H9 (cell line): ENCODE data around the gene AFAP1. TPM values are rescaled to one million over a fixed set of nuclear protein-coding genes. Genes with fewer than 3 reads are reported as not detected.

Experiments
- DNase-seq: peaks from one replicate; pipeline ENCODE4 v3.0.0-alpha.2; 2017
- H2AFZ ChIP-seq: one replicate; pipeline ENCODE4 v1.6.1; 2013; ENCODE audit warnings: mild to moderate bottlenecking, low read length, control low read depth, moderate library complexity
- H2AK5ac ChIP-seq: 2 replicates; pipeline ENCODE4 v1.6.1; 2013; ENCODE audit warnings: low read length, control low read depth, mixed read lengths; ENCODE audit not compliant: insufficient read length
- H2BK120ac ChIP-seq: one replicate; pipeline ENCODE4 v1.6.1; 2013; ENCODE audit warnings: low read depth, mild to moderate bottlenecking, low read length, control low read depth, inconsistent platforms; ENCODE audit not compliant: poor library complexity, severe bottlenecking
- H2BK12ac ChIP-seq: 2 replicates; pipeline ENCODE4 v1.6.1; 2013; ENCODE audit warnings: low read length, control low read depth, mixed read lengths, low read depth; ENCODE audit not compliant: insufficient read length
- H2BK15ac ChIP-seq: 2 replicates; pipeline ENCODE4 v1.6.1; 2013; ENCODE audit warnings: low read depth, low read length, control low read depth
- H2BK20ac ChIP-seq: one replicate; pipeline ENCODE4 v1.6.1; 2013; ENCODE audit warnings: low read depth, mild to moderate bottlenecking, low read length, control low read depth, inconsistent platforms; ENCODE audit not compliant: poor library complexity, severe bottlenecking
- H2BK5ac ChIP-seq: 2 replicates; pipeline ENCODE4 v1.6.1; 2013; ENCODE audit warnings: low read length, control low read depth, mixed read lengths; ENCODE audit not compliant: insufficient read length
- H3K14ac ChIP-seq: 2 replicates; pipeline ENCODE4 v1.6.1; 2013; ENCODE audit warnings: low read length, control low read depth; ENCODE audit not compliant: insufficient read depth
- H3K18ac ChIP-seq: 2 replicates; pipeline ENCODE4 v1.6.1; 2013; ENCODE audit warnings: low read depth, mild to moderate bottlenecking, mixed read lengths, low read length, control low read depth; ENCODE audit not compliant: insufficient read length
- H3K23ac ChIP-seq: 2 replicates; pipeline ENCODE4 v1.6.1; 2013; ENCODE audit warnings: low read length, control low read depth, mixed read lengths, low read depth; ENCODE audit not compliant: insufficient read length
- H3K23me2 ChIP-seq: 2 replicates; pipeline ENCODE4 v1.6.1; 2013; ENCODE audit warnings: low read depth, mild to moderate bottlenecking, mixed read lengths, low read length, control low read depth; ENCODE audit not compliant: insufficient read length, poor library complexity, severe bottlenecking
- H3K27ac ChIP-seq: 2 replicates; pipeline ENCODE4 v1.5.1; 2013; ENCODE audit warnings: low read length, control low read depth, mixed read lengths, low read depth; ENCODE audit not compliant: insufficient read length
- H3K27me3 ChIP-seq: 2 replicates; pipeline ENCODE4 v1.6.1; 2013; ENCODE audit warnings: low read length, control low read depth, inconsistent platforms; ENCODE audit not compliant: insufficient read depth
- H3K4ac ChIP-seq: 2 replicates; pipeline ENCODE4 v1.6.1; 2013; ENCODE audit warnings: low read depth, mild to moderate bottlenecking, control low read depth, inconsistent platforms, low read length, moderate library complexity
- H3K4me1 ChIP-seq: 2 replicates; pipeline ENCODE4 v1.6.1; 2013; ENCODE audit warnings: low read length, control low read depth, inconsistent platforms; ENCODE audit not compliant: insufficient read depth
- H3K4me2 ChIP-seq: 2 replicates; pipeline ENCODE4 v1.6.1; 2013; ENCODE audit warnings: low read length, control low read depth, mixed read lengths; ENCODE audit not compliant: insufficient read length, insufficient read depth
- H3K56ac ChIP-seq: 2 replicates; pipeline ENCODE4 v1.6.1; 2013; ENCODE audit warnings: low read depth, mild to moderate bottlenecking, mixed read lengths, low read length, control low read depth; ENCODE audit not compliant: insufficient read length
- H3K79me1 ChIP-seq: 2 replicates; pipeline ENCODE4 v1.6.1; 2013; ENCODE audit warnings: low read depth, mild to moderate bottlenecking, moderate library complexity, low read length, control low read depth, inconsistent platforms; ENCODE audit not compliant: insufficient read depth, poor library complexity, severe bottlenecking
- H3K79me2 ChIP-seq: 2 replicates; pipeline ENCODE4 v1.6.1; 2013; ENCODE audit warnings: low read length, control low read depth, inconsistent platforms; ENCODE audit not compliant: insufficient read depth
- H3K9ac ChIP-seq: 2 replicates; pipeline ENCODE4 v1.6.1; 2013; ENCODE audit warnings: low read length, control low read depth, mixed read lengths; ENCODE audit not compliant: insufficient read length; ENCODE audit errors: extremely low read depth
- H3K9me3 ChIP-seq: one replicate; pipeline ENCODE4 v1.6.1; 2013; ENCODE audit warnings: low read depth, low read length, inconsistent platforms; ENCODE audit not compliant: control insufficient read depth
- H3T11ph ChIP-seq: one replicate; pipeline ENCODE4 v1.6.1; 2013; ENCODE audit warnings: mild to moderate bottlenecking, low read length, control low read depth, inconsistent platforms
- H4K20me1 ChIP-seq: one replicate; pipeline ENCODE4 v1.6.1; 2013; ENCODE audit not compliant: control insufficient read depth, insufficient read length, insufficient read depth
- H4K5ac ChIP-seq: 2 replicates; pipeline ENCODE4 v1.6.1; 2013; ENCODE audit warnings: low read depth, mild to moderate bottlenecking, mixed read lengths, low read length, control low read depth; ENCODE audit not compliant: insufficient read length
- H4K8ac ChIP-seq: replicated peaks from 2 replicates; pipeline ENCODE4 v1.6.1; 2013; ENCODE audit warnings: low read length, control low read depth, mixed read lengths, low read depth; ENCODE audit not compliant: insufficient read length
- H4K91ac ChIP-seq: 2 replicates; pipeline ENCODE4 v1.6.1; 2013; ENCODE audit warnings: low read depth, mild to moderate bottlenecking, moderate library complexity, mixed read lengths, low read length, control low read depth; ENCODE audit not compliant: insufficient read length
- H3K27ac Mint-ChIP-seq, 3 experiments: 2 replicates in 2 of 3; 3 replicates in 1 of 3; pipeline ENCODE4 v1.8.0; 2020 to 2021; ENCODE audit warnings: mixed read lengths in 3 of 3, mild to moderate bottlenecking in 1 of 3, moderate library complexity in 1 of 3
- H3K27me3 Mint-ChIP-seq: 2 replicates; pipeline ENCODE4 v1.8.0; 2021; ENCODE audit warnings: low read depth, mild to moderate bottlenecking, moderate library complexity, mixed read lengths
- H3K36me3 Mint-ChIP-seq, 3 experiments: 2 replicates in 2 of 3; 3 replicates in 1 of 3; pipeline ENCODE4 v1.8.0; 2020 to 2021; ENCODE audit warnings: low read depth in 3 of 3, mixed read lengths in 3 of 3; ENCODE audit not compliant: insufficient read depth in 1 of 3
- H3K4me1 Mint-ChIP-seq, 2 experiments: 2 replicates each; pipeline ENCODE4 v1.8.0; 2020; ENCODE audit warnings: mixed read lengths in 2 of 2
- H3K4me3 Mint-ChIP-seq, 2 experiments: 2 replicates in 1 of 2; 3 replicates in 1 of 2; pipeline ENCODE4 v1.8.0; 2020 to 2021; ENCODE audit warnings: mild to moderate bottlenecking in 2 of 2, mixed read lengths in 2 of 2, moderate library complexity in 1 of 2
- H3K9me3 Mint-ChIP-seq, 2 experiments: 2 replicates in 1 of 2; 3 replicates in 1 of 2; pipeline ENCODE4 v1.8.0; 2020; ENCODE audit warnings: mild to moderate bottlenecking in 2 of 2, mixed read lengths in 2 of 2, moderate library complexity in 1 of 2
- WGBS: extraction: QIAGEN DNeasy Blood & Tissue Kit; methylation state at CpG from one replicate; pipeline ENCODE4 v1.1.7; 2013; ENCODE audit warnings: missing lambda C conversion rate, low lambda C conversion rate, mixed read lengths; ENCODE audit not compliant: insufficient read length; ENCODE audit errors: extremely low coverage; 5-methylcytosine and 5-hydroxymethylcytosine counted together
- total RNA-seq: library from RNA; stranded (reverse); gene quantifications from 2 replicates; pipeline ENCODE4 v1.2.1, GENCODE V29; 2021
- TF ChIP-seq, protein P1 (sequence below): fragments of 200-600 bp; sonication (generic); conservative IDR thresholded peaks from 3 replicates; pipeline ENCODE4 v1.8.0; 2021; ENCODE audit warnings: antibody characterized with exemption, mild to moderate bottlenecking

AFAP1 gene
- total RNA-seq, 1 experiment from 2014 or later: 6.5 TPM

DNA sequence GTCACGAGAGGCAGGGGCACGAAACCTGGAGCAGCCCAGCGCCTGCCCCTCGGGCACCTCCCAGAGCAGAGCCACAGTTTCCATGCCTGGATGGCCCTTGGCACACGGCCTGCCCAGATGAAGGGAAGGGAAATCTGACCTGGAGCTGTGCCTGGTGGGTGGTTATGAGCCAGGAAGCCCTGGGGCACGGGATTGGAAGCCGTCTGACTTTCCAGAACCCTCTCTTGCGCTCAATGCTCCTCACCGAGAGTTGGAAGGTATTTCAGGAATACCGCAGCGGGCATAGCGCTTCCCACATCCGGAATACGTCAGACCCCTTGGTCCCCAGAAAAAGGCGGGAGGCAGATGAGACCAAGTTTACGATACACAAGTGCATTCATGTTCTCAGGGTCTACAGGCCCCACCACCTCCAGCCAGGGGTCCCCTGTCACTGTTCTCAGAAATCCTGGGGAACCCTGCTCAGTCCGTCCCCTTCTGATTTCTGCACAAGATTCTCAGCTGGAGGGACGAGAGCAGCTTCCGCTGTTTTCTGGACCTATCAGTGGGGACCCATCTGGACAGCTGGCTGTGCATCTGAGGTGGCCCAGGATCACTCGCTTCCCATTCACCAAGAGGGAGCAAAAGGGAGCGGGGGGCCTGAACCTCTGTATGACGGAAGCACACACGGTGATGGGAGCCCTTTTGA, 172.9 kb downstream of the AFAP1 start:
- Mint-ChIP-seq H3K27me3 (no peaks in the 10 kb centered on the region), H3K9me3 (no peaks in the 10 kb centered on the region), H3K36me3 (peaks cover 3 to 8% (median 4%) of the 10 kb centered on the region in 3 experiments; a peak in 4 of 7 replicates), H3K27ac (peak overlapping the region in 1 of 3 experiments; percentile 31; a peak in 1 of 7 replicates), H3K4me3 (no peak overlapping the region), H3K4me1 (peaks cover 22 to 30% of the 10 kb centered on the region in 2 experiments)
- no peak for DNase-seq
- no peak overlapping the region for H3K56ac ChIP-seq
- no peaks in the 10 kb centered on the region for H3K4me1 ChIP-seq
- no peaks in the 10 kb centered on the region for H3K23me2 ChIP-seq
- H2AK5ac ChIP-seq: no peak overlapping the region
- no peak overlapping the region for H3K14ac ChIP-seq
- H3K79me2 ChIP-seq: no peaks in the 10 kb centered on the region
- no peaks in the 10 kb centered on the region for H3K79me1 ChIP-seq
- H4K91ac ChIP-seq: no peak overlapping the region
- no peak overlapping the region for H2AFZ ChIP-seq
- no peak overlapping the region for H4K5ac ChIP-seq
- no peaks in the 10 kb centered on the region for H4K20me1 ChIP-seq
- H2BK120ac ChIP-seq: no peak overlapping the region
- no peak overlapping the region for H3K9ac ChIP-seq
- no peak overlapping the region for H2BK12ac ChIP-seq
- TF ChIP-seq, protein P1, sequence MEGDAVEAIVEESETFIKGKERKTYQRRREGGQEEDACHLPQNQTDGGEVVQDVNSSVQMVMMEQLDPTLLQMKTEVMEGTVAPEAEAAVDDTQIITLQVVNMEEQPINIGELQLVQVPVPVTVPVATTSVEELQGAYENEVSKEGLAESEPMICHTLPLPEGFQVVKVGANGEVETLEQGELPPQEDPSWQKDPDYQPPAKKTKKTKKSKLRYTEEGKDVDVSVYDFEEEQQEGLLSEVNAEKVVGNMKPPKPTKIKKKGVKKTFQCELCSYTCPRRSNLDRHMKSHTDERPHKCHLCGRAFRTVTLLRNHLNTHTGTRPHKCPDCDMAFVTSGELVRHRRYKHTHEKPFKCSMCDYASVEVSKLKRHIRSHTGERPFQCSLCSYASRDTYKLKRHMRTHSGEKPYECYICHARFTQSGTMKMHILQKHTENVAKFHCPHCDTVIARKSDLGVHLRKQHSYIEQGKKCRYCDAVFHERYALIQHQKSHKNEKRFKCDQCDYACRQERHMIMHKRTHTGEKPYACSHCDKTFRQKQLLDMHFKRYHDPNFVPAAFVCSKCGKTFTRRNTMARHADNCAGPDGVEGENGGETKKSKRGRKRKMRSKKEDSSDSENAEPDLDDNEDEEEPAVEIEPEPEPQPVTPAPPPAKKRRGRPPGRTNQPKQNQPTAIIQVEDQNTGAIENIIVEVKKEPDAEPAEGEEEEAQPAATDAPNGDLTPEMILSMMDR: no peak
- no peak overlapping the region for H2BK20ac ChIP-seq
- H3K23ac ChIP-seq: no peak overlapping the region
- H3K9me3 ChIP-seq: no peaks in the 10 kb centered on the region
- no peak overlapping the region for H3K27ac ChIP-seq
- H3K4me2 ChIP-seq: no peak overlapping the region
- no peak overlapping the region for H3K18ac ChIP-seq
- H2BK15ac ChIP-seq: no peak overlapping the region
- no peak overlapping the region for H3T11ph ChIP-seq
- no CpG with 5 or more reads among the region's 23 CpGs for WGBS
- H4K8ac ChIP-seq: no peak overlapping the region
- H3K4ac ChIP-seq: no peak overlapping the region
- no peak overlapping the region for H2BK5ac ChIP-seq
- no peaks in the 10 kb centered on the region for H3K27me3 ChIP-seq
